ENCODE measurements around the gene MCM8. TPM values are rescaled to one million over a fixed set of nuclear protein-coding genes. Genes with fewer than 3 reads are reported as not detected.

The MCM8 gene
- total RNA-seq, 1 experiment from 2014 or later, result 12.4 TPM

DNA sequence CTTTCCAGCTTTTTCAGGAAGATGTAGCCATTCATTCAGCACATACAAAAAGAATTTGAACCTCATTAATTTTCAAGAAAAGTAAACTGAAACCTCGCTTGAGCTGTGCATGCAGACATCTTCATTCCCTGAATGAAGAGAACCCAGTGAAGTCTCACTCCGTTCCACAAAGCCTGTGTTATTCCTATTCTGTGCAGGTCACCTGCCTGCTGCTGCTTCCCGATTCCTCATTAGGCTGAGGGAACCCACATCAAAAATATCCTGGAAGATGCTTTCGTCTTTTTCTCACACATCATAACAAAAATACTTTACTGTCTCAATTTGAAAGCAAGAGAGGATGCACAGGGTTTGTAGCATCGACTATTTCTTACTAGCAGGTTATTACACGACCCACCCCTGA is 40.3 kb upstream of the MCM8 start:
- Mint-ChIP-seq H3K4me3 (ENCODE audit: unreplicated experiment) (no peak overlapping the region), H3K27ac (ENCODE audit: low read depth, unreplicated experiment) (no peak overlapping the region), H3K36me3 (ENCODE audit: insufficient read depth, unreplicated experiment) (no peaks in the 10 kb centered on the region), H3K9me3 (ENCODE audit: unreplicated experiment) (no peaks in the 10 kb centered on the region), H3K27me3 (ENCODE audit: insufficient read depth, unreplicated experiment) (peaks cover 38% of the 10 kb centered on the region), H3K4me1 (ENCODE audit: insufficient read depth, unreplicated experiment) (peaks cover 19% of the 10 kb centered on the region)
- ChIA-PET POLR2A (interaction anchor here (0.7 to 1.0 kb wide), 2 partner anchors 9 kb away, joined by 3 read pairs; no protein-coding TSS in a partner anchor), CTCF (interaction anchor here (0.7 to 0.8 kb wide), 2 partner anchors 78 to 1271 kb away, joined by 3 to 4 read pairs; no protein-coding TSS in a partner anchor)
- DNase-seq (ENCODE audit: unreplicated experiment), result no peak
- BruUV-seq (replicated peaks), result no TSS peak
- TF ChIP-seq, protein P1, sequence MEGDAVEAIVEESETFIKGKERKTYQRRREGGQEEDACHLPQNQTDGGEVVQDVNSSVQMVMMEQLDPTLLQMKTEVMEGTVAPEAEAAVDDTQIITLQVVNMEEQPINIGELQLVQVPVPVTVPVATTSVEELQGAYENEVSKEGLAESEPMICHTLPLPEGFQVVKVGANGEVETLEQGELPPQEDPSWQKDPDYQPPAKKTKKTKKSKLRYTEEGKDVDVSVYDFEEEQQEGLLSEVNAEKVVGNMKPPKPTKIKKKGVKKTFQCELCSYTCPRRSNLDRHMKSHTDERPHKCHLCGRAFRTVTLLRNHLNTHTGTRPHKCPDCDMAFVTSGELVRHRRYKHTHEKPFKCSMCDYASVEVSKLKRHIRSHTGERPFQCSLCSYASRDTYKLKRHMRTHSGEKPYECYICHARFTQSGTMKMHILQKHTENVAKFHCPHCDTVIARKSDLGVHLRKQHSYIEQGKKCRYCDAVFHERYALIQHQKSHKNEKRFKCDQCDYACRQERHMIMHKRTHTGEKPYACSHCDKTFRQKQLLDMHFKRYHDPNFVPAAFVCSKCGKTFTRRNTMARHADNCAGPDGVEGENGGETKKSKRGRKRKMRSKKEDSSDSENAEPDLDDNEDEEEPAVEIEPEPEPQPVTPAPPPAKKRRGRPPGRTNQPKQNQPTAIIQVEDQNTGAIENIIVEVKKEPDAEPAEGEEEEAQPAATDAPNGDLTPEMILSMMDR (IDR thresholded peaks at IDR 0.05; ENCODE audit: unreplicated experiment), result no peak
- intact Hi-C loops (cut with micrococcal nuclease), result no loop called here

DNA sequence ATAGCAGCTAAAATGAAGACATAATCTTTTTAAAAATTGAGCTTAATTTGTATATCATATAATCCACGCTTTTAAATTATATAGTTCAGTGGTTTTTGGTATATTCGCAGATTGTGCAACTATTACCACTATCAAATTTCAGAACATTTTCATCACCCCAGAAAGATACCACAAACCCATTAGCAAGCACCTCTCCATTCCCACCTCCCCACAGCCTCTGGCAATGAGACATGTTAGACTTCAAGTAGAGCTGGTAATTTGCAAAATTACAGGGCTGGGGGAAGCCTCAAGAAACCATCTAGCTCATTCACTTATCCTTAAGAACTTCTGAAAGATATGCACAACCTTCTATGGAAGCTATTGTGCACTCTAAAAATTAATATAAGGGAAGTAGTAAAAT is 37.3 kb upstream of the MCM8 start:
- BruUV-seq (replicated peaks), result no TSS peak
- peaks cover 26% of the 10 kb centered on the region for H3K27me3 Mint-ChIP-seq (ENCODE audit: insufficient read depth, unreplicated experiment)
- TF ChIP-seq, protein P1 (IDR thresholded peaks at IDR 0.05; ENCODE audit: unreplicated experiment), result no peak
- ChIA-PET CTCF (interaction anchor here (0.6 to 0.8 kb wide), 8 partner anchors 10 to 565 kb away, joined by 3 to 5 read pairs (median 3); no protein-coding TSS in a partner anchor), POLR2A (interaction anchor here (0.9 to 1.2 kb wide), 3 partner anchors 12 to 378 kb away, joined by 3 read pairs; no protein-coding TSS in a partner anchor)
- H3K9me3 Mint-ChIP-seq (ENCODE audit: unreplicated experiment), result no peaks in the 10 kb centered on the region
- no peaks in the 10 kb centered on the region for H3K36me3 Mint-ChIP-seq (ENCODE audit: insufficient read depth, unreplicated experiment)
- peaks cover 19% of the 10 kb centered on the region for H3K4me1 Mint-ChIP-seq (ENCODE audit: insufficient read depth, unreplicated experiment)
- H3K27ac Mint-ChIP-seq (ENCODE audit: low read depth, unreplicated experiment), result no peak overlapping the region
- intact Hi-C loops (cut with micrococcal nuclease), result no loop called here
- H3K4me3 Mint-ChIP-seq (ENCODE audit: unreplicated experiment), result no peak overlapping the region
- no peak for DNase-seq (ENCODE audit: unreplicated experiment)

DNA sequence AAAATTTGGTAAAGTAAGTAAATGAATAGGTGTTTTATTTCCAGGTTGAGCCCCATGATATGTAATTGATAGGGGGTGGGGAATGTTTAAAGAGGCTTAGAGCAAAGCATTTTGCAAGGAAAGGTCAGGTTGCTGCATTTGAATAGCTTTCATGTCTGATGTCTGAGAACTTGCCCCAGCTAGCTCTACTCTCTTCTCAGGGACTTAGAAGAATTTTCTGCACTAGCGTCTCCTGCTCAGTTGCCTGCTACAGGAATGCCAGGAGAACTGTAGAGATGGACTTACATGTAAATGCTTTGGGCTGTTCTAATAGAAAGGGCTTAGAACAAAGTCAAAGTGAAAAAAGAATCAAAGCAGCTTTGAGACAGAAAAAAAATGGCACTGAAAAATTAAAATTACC is 35.6 kb upstream of the MCM8 start:
- ChIA-PET POLR2A (no interaction called here), CTCF (interaction anchor here (0.6 kb wide), 1 partner anchor 619 kb away, joined by 3 read pairs; no protein-coding TSS in a partner anchor)
- intact Hi-C loops (cut with micrococcal nuclease), result no loop called here
- no peak for DNase-seq (ENCODE audit: unreplicated experiment)
- Mint-ChIP-seq H3K4me1 (ENCODE audit: insufficient read depth, unreplicated experiment) (peaks cover 31% of the 10 kb centered on the region), H3K36me3 (ENCODE audit: insufficient read depth, unreplicated experiment) (no peaks in the 10 kb centered on the region), H3K27ac (ENCODE audit: low read depth, unreplicated experiment) (no peak overlapping the region), H3K27me3 (ENCODE audit: insufficient read depth, unreplicated experiment) (peaks cover 19% of the 10 kb centered on the region), H3K9me3 (ENCODE audit: unreplicated experiment) (no peaks in the 10 kb centered on the region), H3K4me3 (ENCODE audit: unreplicated experiment) (no peak overlapping the region)
- no TSS peak for BruUV-seq (replicated peaks)
- TF ChIP-seq, protein P1 (IDR thresholded peaks at IDR 0.05; ENCODE audit: unreplicated experiment), result no peak

DNA sequence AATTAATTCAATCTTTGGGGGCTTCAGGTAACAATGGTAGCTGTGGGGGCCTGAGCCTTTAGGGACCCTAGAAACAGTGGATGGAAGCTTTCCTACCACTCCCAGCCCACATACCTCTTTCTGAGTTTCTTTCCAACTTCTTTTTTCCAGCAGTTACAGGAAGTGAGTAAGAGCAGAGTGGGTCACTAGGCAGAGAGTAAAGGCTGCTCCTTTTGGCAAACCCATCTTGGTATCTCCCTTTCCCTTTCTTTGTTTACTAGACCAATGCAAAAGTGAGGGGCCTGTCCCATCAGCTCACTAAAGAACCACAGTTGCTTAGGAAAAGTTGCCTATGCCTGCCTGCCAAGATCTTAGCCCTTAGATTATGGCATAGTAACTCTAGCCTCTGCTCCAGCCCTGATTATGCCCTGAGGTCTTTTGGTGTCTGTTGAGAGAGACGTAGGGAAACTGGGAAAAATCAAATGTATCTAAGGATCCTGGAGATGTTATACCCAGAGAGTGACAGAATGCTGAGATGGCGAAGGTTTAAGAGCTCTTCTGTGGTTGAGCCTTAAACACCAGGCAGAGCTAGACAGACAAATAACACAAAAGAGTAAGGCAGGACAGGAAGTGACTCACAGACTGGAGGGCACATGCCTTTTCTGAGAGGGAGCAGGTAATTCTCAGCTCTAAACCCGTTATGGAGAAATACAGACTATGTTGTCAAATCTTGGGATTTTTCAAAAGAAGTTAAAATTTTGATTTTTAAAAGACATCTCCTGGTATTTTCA is 31.4 kb upstream of the MCM8 start:
- intact Hi-C loops (cut with micrococcal nuclease), result no loop called here

More for the DNA sequence above, 31.4 kb upstream of the MCM8 start:
- ChIA-PET CTCF (interaction anchor here (0.6 to 1.7 kb wide), 9 partner anchors 17 to 850 kb away, joined by 3 to 7 read pairs (median 4); no protein-coding TSS in a partner anchor), POLR2A (interaction anchor here (0.5 to 1.9 kb wide), 18 partner anchors 8 to 390 kb away, joined by 3 to 15 read pairs (median 4); partner anchors contain the start of genes MCM8 and TRMT6)
- Mint-ChIP-seq H3K36me3 (ENCODE audit: insufficient read depth, unreplicated experiment) (no peaks in the 10 kb centered on the region), H3K27ac (ENCODE audit: low read depth, unreplicated experiment) (peak overlapping the region; percentile 71), H3K27me3 (ENCODE audit: insufficient read depth, unreplicated experiment) (no peaks in the 10 kb centered on the region), H3K4me3 (ENCODE audit: unreplicated experiment) (peak overlapping the region; percentile 25), H3K4me1 (ENCODE audit: insufficient read depth, unreplicated experiment) (peaks cover 12% of the 10 kb centered on the region), H3K9me3 (ENCODE audit: unreplicated experiment) (peaks cover 11% of the 10 kb centered on the region)
- DNase-seq (ENCODE audit: unreplicated experiment), result peak; percentile 86
- TF ChIP-seq, protein P1 (IDR thresholded peaks at IDR 0.05; ENCODE audit: unreplicated experiment), result no peak
- TSS peak; percentile 95 for BruUV-seq (replicated peaks)
